H1 (cell line): ENCODE results near the gene SLC41A1. TPM values are rescaled to one million over a fixed set of nuclear protein-coding genes. Genes with fewer than 3 reads are reported as not detected.

Source experiments
- CTCF ChIA-PET: fragments of 300-600 bp; sonication (Branson Sonifier 250); formaldehyde crosslinking; loops from one replicate; lab custom pipeline; 2021; ENCODE audit not compliant: partially characterized antibody; lab: Charles Lee
- POLR2A ChIA-PET: fragments of 300-600 bp; sonication (Branson Sonifier 250); formaldehyde crosslinking; loops from one replicate; lab custom pipeline; 2021; ENCODE audit warnings: inconsistent platforms; ENCODE audit not compliant: partially characterized antibody; lab: Charles Lee
- DNase-seq, 2 experiments: peaks; one replicate each; pipeline versions ENCODE4 v3.0.0 to v3.0.0-alpha.2; 2010 to 2022; ENCODE audit warnings: low spot score in 2 of 2, low read depth in 1 of 2, mixed read lengths in 1 of 2
- FAIRE-seq: peaks from 2 replicates; lab custom pipeline; 2011; peaks lifted over from hg19 to GRCh38; lab: Jason Lieb, UNC
- H2AFZ ChIP-seq: 2 replicates; pipeline ENCODE4 v1.8.1; 2012; ENCODE audit warnings: low read length, inconsistent platforms
- H2AK5ac ChIP-seq: 2 replicates; pipeline ENCODE4 v1.6.1; 2013; ENCODE audit warnings: low read depth, low read length
- H2BK120ac ChIP-seq: replicated peaks from 2 replicates; pipeline ENCODE3; 2013; ENCODE audit warnings: low read depth, low read length, inconsistent platforms
- H2BK12ac ChIP-seq: 2 replicates; pipeline ENCODE4 v1.6.1; 2013; ENCODE audit warnings: low read depth, low read length
- H2BK15ac ChIP-seq: 2 replicates; pipeline ENCODE4 v1.6.1; 2013; ENCODE audit warnings: low read length
- H2BK20ac ChIP-seq: 2 replicates; pipeline ENCODE4 v1.6.1; 2013; ENCODE audit warnings: low read length
- H2BK5ac ChIP-seq: 2 replicates; pipeline ENCODE4 v1.6.1; 2013; ENCODE audit warnings: low read depth, low read length
- H3K14ac ChIP-seq: 2 replicates; pipeline ENCODE4 v1.6.1; 2013; ENCODE audit warnings: inconsistent platforms; ENCODE audit not compliant: insufficient read length
- H3K18ac ChIP-seq: 2 replicates; pipeline ENCODE4 v1.6.1; 2013; ENCODE audit warnings: low read length; ENCODE audit errors: extremely low read depth
- H3K23ac ChIP-seq: 2 replicates; pipeline ENCODE4 v1.6.1; 2013; ENCODE audit warnings: inconsistent platforms; ENCODE audit not compliant: insufficient read length
- H3K23me2 ChIP-seq: 2 replicates; pipeline ENCODE4 v1.6.1; 2013; ENCODE audit warnings: low read depth, low read length
- H3K27ac ChIP-seq: 2 replicates; pipeline ENCODE4 v1.6.1; 2011; ENCODE audit warnings: low read depth, low read length, inconsistent platforms
- H3K27me3 ChIP-seq, 4 experiments: replicated peaks in 1 of 4; 1 replicate in 1 of 4; 2 replicates in 3 of 4; pipeline versions ENCODE4 v1.6.1 to v1.8.1; 2011 to 2013; ENCODE audit warnings: low read length in 3 of 4, mild to moderate bottlenecking in 3 of 4, inconsistent platforms in 2 of 4, mixed read lengths in 2 of 4, moderate library complexity in 1 of 4; ENCODE audit not compliant: control insufficient read depth in 3 of 4, insufficient read depth in 3 of 4; ENCODE audit errors: extremely low read depth in 1 of 4
- H3K36me3 ChIP-seq, 4 experiments: 2 replicates each; pipeline versions ENCODE4 v1.6.1 to v1.8.1; 2011 to 2013; ENCODE audit warnings: mild to moderate bottlenecking in 4 of 4, low read length in 3 of 4, moderate library complexity in 2 of 4, control low read depth in 1 of 4, inconsistent platforms in 1 of 4; ENCODE audit not compliant: insufficient read depth in 4 of 4, control insufficient read depth in 2 of 4
- H3K4ac ChIP-seq: replicated peaks from 2 replicates; pipeline ENCODE3; 2013; ENCODE audit warnings: low read length, low read depth, mixed read lengths, inconsistent platforms; ENCODE audit not compliant: insufficient read length
- H3K4me1 ChIP-seq, 4 experiments: replicated peaks in 1 of 4; 1 replicate in 1 of 4; 2 replicates in 3 of 4; pipeline versions ENCODE4 v1.6.1 to v1.8.1; 2011 to 2013; ENCODE audit warnings: low read length in 3 of 4, inconsistent platforms in 2 of 4, mixed read lengths in 1 of 4; ENCODE audit not compliant: insufficient read depth in 4 of 4, control insufficient read depth in 3 of 4
- H3K4me2 ChIP-seq, 2 experiments: 2 replicates each; pipeline versions ENCODE4 v1.6.1 to v1.8.1; 2011 to 2013; ENCODE audit warnings: low read depth in 2 of 2, low read length in 2 of 2, control low read depth in 1 of 2, inconsistent platforms in 1 of 2, mild to moderate bottlenecking in 1 of 2; ENCODE audit not compliant: insufficient read depth in 1 of 2
- H3K4me3 ChIP-seq, 4 experiments: fragments of 200-600, 300-600 bp in 1 of 4; sonication (generic), shearing (Covaris generic), sonication (Bioruptor Twin) in 1 of 4; 2 replicates each; pipeline versions ENCODE4 v1.5.1 to v1.8.1; 2011 to 2016; ENCODE audit warnings: low read length in 4 of 4, low read depth in 3 of 4, control low read depth in 2 of 4, inconsistent platforms in 2 of 4, mild to moderate bottlenecking in 2 of 4, mixed read lengths in 1 of 4, moderate library complexity in 1 of 4; ENCODE audit not compliant: insufficient read depth in 2 of 4; ENCODE audit errors: extremely low read depth in 1 of 4
- H3K56ac ChIP-seq: replicated peaks from 2 replicates; pipeline ENCODE3; 2013; ENCODE audit warnings: low read depth, mild to moderate bottlenecking, mixed read lengths, low read length, inconsistent platforms; ENCODE audit not compliant: insufficient read length
- H3K79me1 ChIP-seq: 2 replicates; pipeline ENCODE4 v1.6.1; 2013; ENCODE audit warnings: low read depth, low read length, control low read depth
- H3K79me2 ChIP-seq, 2 experiments: 2 replicates each; pipeline versions ENCODE4 v1.6.1 to v1.8.1; 2012 to 2013; ENCODE audit warnings: low read length in 2 of 2, mild to moderate bottlenecking in 2 of 2, inconsistent platforms in 1 of 2; ENCODE audit not compliant: insufficient read depth in 2 of 2, control insufficient read depth in 1 of 2
- H3K9ac ChIP-seq, 4 experiments: replicated peaks in 1 of 4; 1 replicate in 1 of 4; 2 replicates in 3 of 4; pipeline versions ENCODE4 v1.6.1 to v1.8.1; 2011 to 2013; ENCODE audit warnings: low read depth in 3 of 4, low read length in 3 of 4, control low read depth in 2 of 4, mild to moderate bottlenecking in 2 of 4, moderate library complexity in 2 of 4, inconsistent platforms in 1 of 4; ENCODE audit errors: extremely low read depth in 1 of 4
- H3K9me3 ChIP-seq, 2 experiments: 2 replicates each; pipeline versions ENCODE4 v1.6.1 to v1.8.1; 2012 to 2013; ENCODE audit warnings: mild to moderate bottlenecking in 2 of 2, moderate library complexity in 2 of 2, control low read depth in 1 of 2, inconsistent platforms in 1 of 2, low read depth in 1 of 2, low read length in 1 of 2, mixed read lengths in 1 of 2; ENCODE audit not compliant: insufficient read depth in 2 of 2
- H4K20me1 ChIP-seq, 2 experiments: replicated peaks in 1 of 2; 2 replicates each; pipeline versions ENCODE3 to v1.8.1; 2011 to 2013; ENCODE audit warnings: inconsistent platforms in 2 of 2, low read length in 2 of 2, mild to moderate bottlenecking in 1 of 2; ENCODE audit not compliant: insufficient read depth in 2 of 2, control insufficient read depth in 1 of 2
- H4K5ac ChIP-seq: 2 replicates; pipeline ENCODE4 v1.6.1; 2013; ENCODE audit warnings: low read length, low read depth, mixed read lengths, inconsistent platforms; ENCODE audit not compliant: insufficient read length
- H4K8ac ChIP-seq: 2 replicates; pipeline ENCODE4 v1.8.0; 2013; ENCODE audit warnings: mild to moderate bottlenecking, moderate library complexity, low read length, inconsistent platforms; ENCODE audit not compliant: insufficient read depth; ENCODE audit errors: extremely low read depth
- H4K91ac ChIP-seq: replicated peaks from 2 replicates; pipeline ENCODE3; 2013; ENCODE audit warnings: low read length, mixed read lengths, inconsistent platforms; ENCODE audit not compliant: insufficient read length
- ATF2 ChIP-seq: IDR thresholded peaks from 2 replicates; pipeline ENCODE4 v1.6.1; 2012; ENCODE audit warnings: low read length, inconsistent platforms
- BCL11A ChIP-seq, 2 experiments: IDR thresholded peaks; one replicate each; pipeline ENCODE4 v1.6.1; 2011; ENCODE audit warnings: low read depth in 2 of 2, low read length in 2 of 2, mild to moderate bottlenecking in 2 of 2
- CTBP2 ChIP-seq: IDR thresholded peaks from 2 replicates; pipeline ENCODE4 v1.7.0; 2011; ENCODE audit warnings: borderline replicate concordance, mild to moderate bottlenecking, moderate library complexity, mixed read lengths, low read length; ENCODE audit not compliant: insufficient read depth, insufficient read length
- EZH2 ChIP-seq: fragments of 200-600 bp; sonication (generic); IDR thresholded peaks from 2 replicates; pipeline ENCODE4 v1.7.1; 2012; ENCODE audit warnings: low read depth, mild to moderate bottlenecking, moderate library complexity, low read length, inconsistent platforms; ENCODE audit not compliant: severe bottlenecking
- GABPA ChIP-seq: IDR thresholded peaks from 2 replicates; pipeline ENCODE4 v1.6.1; 2011; ENCODE audit warnings: mild to moderate bottlenecking, low read length, moderate library complexity, borderline replicate concordance; ENCODE audit not compliant: insufficient read depth
- JUND ChIP-seq: IDR thresholded peaks from 2 replicates; pipeline ENCODE4 v1.6.1; 2011; ENCODE audit warnings: mild to moderate bottlenecking, improper control_type of control experiment, low read length
- NRF1 ChIP-seq: IDR thresholded peaks from 2 replicates; pipeline ENCODE4 v1.6.1; 2011; ENCODE audit warnings: mild to moderate bottlenecking, low read depth, low read length, improper control_type of control experiment
- POLR2A ChIP-seq, 2 experiments: IDR thresholded peaks; 1 replicate in 1 of 2; 2 replicates in 1 of 2; pipeline ENCODE4 v1.6.1; 2011; ENCODE audit warnings: low read depth in 2 of 2, low read length in 2 of 2, mild to moderate bottlenecking in 2 of 2; ENCODE audit errors: control extremely low read depth in 1 of 2
- RBBP5 ChIP-seq: IDR thresholded peaks from 2 replicates; pipeline ENCODE4 v1.7.1; 2012; ENCODE audit warnings: low read depth, mild to moderate bottlenecking, inconsistent platforms, low read length, moderate library complexity, borderline replicate concordance
- SAP30 ChIP-seq: fragments of 300-600 bp; sonication (generic); IDR thresholded peaks from 2 replicates; pipeline ENCODE4 v1.7.1; 2012; ENCODE audit warnings: low read length, moderate library complexity, mild to moderate bottlenecking, inconsistent platforms; ENCODE audit not compliant: insufficient read depth, insufficient replicate concordance
- SP4 ChIP-seq: IDR thresholded peaks from 2 replicates; pipeline ENCODE4 v1.6.1; 2012; ENCODE audit warnings: low read length, inconsistent platforms
- YY1 ChIP-seq: IDR thresholded peaks from 2 replicates; pipeline ENCODE4 v1.6.1; 2011; ENCODE audit warnings: low read depth, mild to moderate bottlenecking, low read length
- WGBS, 2 experiments: shearing (Covaris generic) in 1 of 2; methylation state at CpG; one replicate each; pipeline versions ENCODE4 v1.1.6 to v1.1.7; 2013 to 2015; ENCODE audit warnings: low lambda C conversion rate in 2 of 2, mixed read lengths in 2 of 2, inconsistent platforms in 1 of 2, low coverage in 1 of 2, missing lambda C conversion rate in 1 of 2; ENCODE audit not compliant: insufficient replicate concordance in 2 of 2, insufficient coverage in 1 of 2, insufficient read length in 1 of 2; ENCODE audit errors: extremely low coverage in 1 of 2, missing lambda C conversion rate in 1 of 2; 5-methylcytosine and 5-hydroxymethylcytosine counted together
- polyA plus RNA-seq, 7 experiments: library from polyadenylated mRNA; depleted of rRNA in 3 of 7; stranded (reverse) in 5 of 7; unstranded in 2 of 7; fragments of >200 nt in 5 of 7; fragments of 200-250 nt in 2 of 7; gene quantifications; 1 replicate in 5 of 7; 2 replicates in 1 of 7; 4 replicates in 1 of 7; pipeline versions ENCODE4 v1.2.1 to v1.2.3, GENCODE V29; 2011 to 2013; ENCODE audit warnings: missing spikeins in 2 of 7, mixed read lengths in 2 of 7
- total RNA-seq: library from RNA; stranded (reverse); fragmentation: NEBNext Ultra II Directional; extraction: Animal tissue kit (Norgen Biotek cat#: 25700); gene quantifications from 2 replicates; pipeline ENCODE4 v1.2.1, GENCODE V29; 2021

Gene SLC41A1
- total and polyA plus RNA-seq, 2 of the 8 experiments (the other 6 are each of a cell fraction or from before 2014, with no cell fraction given), result 41.2 to 42.3 TPM

- Histone ChIP-seq H2BK5ac (no peak overlapping the region), H3K56ac (no peak overlapping the region), H3K4me2 (no peak overlapping the region), H2AK5ac (no peak overlapping the region), H3K23me2 (no peaks in the 10 kb centered on the region; the same call in 1 of the 2 replicates), H2BK12ac (no peak overlapping the region), H4K8ac (no peak overlapping the region), H3K79me2 (no peaks in the 10 kb centered on the region), H3K9ac (no peak overlapping the region), H4K5ac (no peak overlapping the region), H2BK20ac (no peak overlapping the region), H4K91ac (no peak overlapping the region), H2AFZ (no peak overlapping the region), H3K9me3 (no peaks in the 10 kb centered on the region), H2BK15ac (no peak overlapping the region), H3K27me3 (no peaks in the 10 kb centered on the region), H3K36me3 (no peaks in the 10 kb centered on the region), H3K4me3 (no peak overlapping the region), H3K27ac (no peak overlapping the region), H2BK120ac (no peak overlapping the region), H3K4me1 (no peaks in the 10 kb centered on the region), H3K18ac (no peak overlapping the region), H3K4ac (no peak overlapping the region), H3K79me1 (no peaks in the 10 kb centered on the region), H4K20me1 (no peaks in the 10 kb centered on the region), H3K23ac (no peak overlapping the region), H3K14ac (no peak overlapping the region)
- DNase-seq (no peak), FAIRE-seq (no peak)
- ChIA-PET CTCF (interaction anchor here (0.7 to 1.3 kb wide), 3 partner anchors 30 to 162 kb away, joined by 3 to 4 read pairs (median 3); no protein-coding TSS in a partner anchor), POLR2A (no interaction called here)
- WGBS, 2 experiments, result 90% methylated on average over 3 of the region's 3 CpGs; no CpG with 5 or more reads in 1 of the 2 experiments
- no peak for TF ChIP-seq POLR2A (IDR thresholded peaks at IDR 0.05; ENCODE audit: control extremely low read depth in 1 of 2, low read depth in 2 of 2, low read length in 2 of 2)
- no peak for TF ChIP-seq BCL11A (IDR thresholded peaks at IDR 0.05; ENCODE audit: low read depth in 2 of 2, low read length in 2 of 2)
- no peak for TF ChIP-seq ATF2
- no peak for TF ChIP-seq YY1
- TF ChIP-seq GABPA, result no peak
- no peak for TF ChIP-seq RBBP5
- TF ChIP-seq JUND, result no peak
- no peak for TF ChIP-seq EZH2
- no peak for TF ChIP-seq SAP30
- no peak for TF ChIP-seq CTBP2
- no peak for TF ChIP-seq SP4
- no peak for TF ChIP-seq NRF1
Observed at GRCh38 chr1:205756552-205756951, 56.4 kb downstream of the SLC41A1 start.
